Small intestine (tissue), 7 donors: ENCODE measurements around the gene MYF6. TPM values are rescaled to one million over a fixed set of nuclear protein-coding genes. Genes with fewer than 3 reads are reported as not detected.

Experiments used
- DNase-seq, 2 donors: peaks; one replicate each; pipeline versions ENCODE4 v3.0.0 to v3.0.0-alpha.2; 2013
- FAIRE-seq: peaks from 2 replicates; lab custom pipeline; 2012; peaks lifted over from hg19 to GRCh38; lab: Jason Lieb, UNC
- H3K27ac ChIP-seq, 3 donors: one replicate each; pipeline ENCODE4 v1.5.1; 2013; ENCODE audit warnings: low read length in 2 of 3, mild to moderate bottlenecking in 2 of 3, control low read depth in 1 of 3, inconsistent platforms in 1 of 3, low read depth in 1 of 3, moderate library complexity in 1 of 3
- H3K27me3 ChIP-seq, 3 donors: one replicate each; pipeline ENCODE4 v1.6.1; 2013; ENCODE audit warnings: low read length in 3 of 3, inconsistent platforms in 1 of 3; ENCODE audit not compliant: control insufficient read depth in 3 of 3, insufficient read depth in 3 of 3
- H3K36me3 ChIP-seq, 3 donors: one replicate each; pipeline ENCODE4 v1.6.1; 2013; ENCODE audit warnings: low read length in 3 of 3, inconsistent platforms in 1 of 3, low read depth in 1 of 3, mild to moderate bottlenecking in 1 of 3, moderate library complexity in 1 of 3; ENCODE audit not compliant: control insufficient read depth in 3 of 3, insufficient read depth in 2 of 3
- H3K4me1 ChIP-seq, 3 donors: one replicate each; pipeline ENCODE4 v1.6.1; 2013; ENCODE audit warnings: low read length in 2 of 3, inconsistent platforms in 1 of 3, low read depth in 1 of 3, mild to moderate bottlenecking in 1 of 3, moderate library complexity in 1 of 3; ENCODE audit not compliant: control insufficient read depth in 3 of 3, insufficient read depth in 2 of 3
- H3K4me3 ChIP-seq, 3 donors: one replicate each; pipeline ENCODE4 v1.5.1; 2013; ENCODE audit warnings: low read length in 3 of 3, control low read depth in 1 of 3, inconsistent platforms in 1 of 3, low read depth in 1 of 3, mild to moderate bottlenecking in 1 of 3, moderate library complexity in 1 of 3
- H3K9me3 ChIP-seq, 2 donors: one replicate each; pipeline ENCODE4 v1.6.1; 2013; ENCODE audit warnings: low read depth in 1 of 2, low read length in 1 of 2; ENCODE audit not compliant: control insufficient read depth in 2 of 2, insufficient read depth in 1 of 2
- WGBS, 3 donors: extraction: QIAGEN DNeasy Blood & Tissue Kit; methylation state at CpG; one replicate each; pipeline ENCODE4 v1.1.7; 2013; 5-methylcytosine and 5-hydroxymethylcytosine counted together
- polyA plus RNA-seq, 4 donors: library from polyadenylated mRNA; stranded (reverse) in 3 of 4; unstranded in 1 of 4; fragments of 200-250 nt in 3 of 4; fragments of 120-200 nt in 1 of 4; gene quantifications; one replicate each; pipeline versions ENCODE4 v1.2.1 to v1.2.3, GENCODE V29; 2013
- donor health status: healthy with polysubstance abuse.
- donor health status: control.
- donor health status: control.
- donor health status: Bipolar disorder and iron deficiency.
- donor health status: healthy.

Gene MYF6
- polyA plus RNA-seq, 4 donors: 0.31 to 0.54 TPM; not detected in 2

GRCh38 chr12:80698847-80699542 lies 8.4 kb upstream of the MYF6 start:
- FAIRE-seq: no peak
- H3K36me3 ChIP-seq: no peaks in the 10 kb centered on the region
- no peaks in the 10 kb centered on the region for H3K9me3 ChIP-seq
- no peak overlapping the region for H3K27ac ChIP-seq
- H3K27me3 ChIP-seq: no peaks in the 10 kb centered on the region
- H3K4me1 ChIP-seq: no peaks in the 10 kb centered on the region
- no peak for DNase-seq
- no peak overlapping the region for H3K4me3 ChIP-seq
- 64 to 71% (median 68%) methylated on average over 7 of the region's 7 CpGs for WGBS, 3 donors

GRCh38 chr12:80700327-80700726 lies 7.1 kb upstream of the MYF6 start:
- FAIRE-seq (no peak), DNase-seq (no peak)
- Histone ChIP-seq H3K4me3 (no peak overlapping the region), H3K27me3 (no peaks in the 10 kb centered on the region), H3K4me1 (no peaks in the 10 kb centered on the region), H3K36me3 (no peaks in the 10 kb centered on the region), H3K27ac (no peak overlapping the region), H3K9me3 (no peaks in the 10 kb centered on the region)
- 71 to 83% (median 78%) methylated on average over 2 of the region's 2 CpGs for WGBS, 3 donors

- no peaks in the 10 kb centered on the region for H3K27me3 ChIP-seq
- no peaks in the 10 kb centered on the region for H3K4me1 ChIP-seq
- 60 to 70% (median 63%) methylated on average over 2 of the region's 2 CpGs for WGBS, 3 donors
- H3K4me3 ChIP-seq: no peak overlapping the region
- no peaks in the 10 kb centered on the region for H3K36me3 ChIP-seq
- no peak overlapping the region for H3K27ac ChIP-seq
- FAIRE-seq (no peak), DNase-seq (no peak)
- H3K9me3 ChIP-seq: no peaks in the 10 kb centered on the region
Measured at GRCh38 chr12:80701388-80701787, 6.0 kb upstream of the MYF6 start.

GRCh38 chr12:80702889-80703805 lies 4.3 kb upstream of the MYF6 start:
- 29 to 46% (median 35%) methylated on average over 12 of the region's 12 CpGs for WGBS, 3 donors

GRCh38 chr12:80704420-80704819 lies 3.0 kb upstream of the MYF6 start:
- no peak for FAIRE-seq
- Histone ChIP-seq H3K9me3 (no peaks in the 10 kb centered on the region), H3K27me3 (peaks cover 0 to 24% (median 8%) of the 10 kb centered on the region in 3 donors), H3K27ac (no peak overlapping the region), H3K4me3 (no peak overlapping the region), H3K36me3 (no peaks in the 10 kb centered on the region), H3K4me1 (no peaks in the 10 kb centered on the region)
- 76 to 84% (median 78%) methylated on average over 2 of the region's 2 CpGs for WGBS, 3 donors
- no peak for DNase-seq

More at GRCh38 chr12:80702889-80703805, 4.3 kb upstream of the MYF6 start:
- no peaks in the 10 kb centered on the region for H3K4me1 ChIP-seq
- no peaks in the 10 kb centered on the region for H3K9me3 ChIP-seq
- no peak overlapping the region for H3K27ac ChIP-seq
- peak overlapping the region in 1 of 3 donors; percentile 8 for H3K4me3 ChIP-seq
- H3K27me3 ChIP-seq: peaks cover 0 to 14% (median 5%) of the 10 kb centered on the region in 3 donors
- DNase-seq (peak in 1 of 2 donors; percentile 16), FAIRE-seq (no peak)
- no peaks in the 10 kb centered on the region for H3K36me3 ChIP-seq

- Histone ChIP-seq H3K27ac (no peak overlapping the region), H3K27me3 (peaks cover 0 to 43% (median 11%) of the 10 kb centered on the region in 3 donors), H3K4me3 (no peak overlapping the region), H3K4me1 (no peaks in the 10 kb centered on the region), H3K36me3 (no peaks in the 10 kb centered on the region), H3K9me3 (no peaks in the 10 kb centered on the region)
- DNase-seq: no peak
- no peak for FAIRE-seq
- 36 to 67% (median 58%) methylated on average over 18 to 21 of the region's 21 CpGs for WGBS, 3 donors
Measured at GRCh38 chr12:80707830-80708258, 410 bp downstream of the MYF6 start.

- H3K4me3 ChIP-seq: no peak overlapping the region
- DNase-seq: peak in 1 of 2 donors; percentile 16
- WGBS, 3 donors: 8 to 29% (median 24%) methylated on average over 50 of the region's 50 CpGs
- H3K4me1 ChIP-seq: no peaks in the 10 kb centered on the region
- H3K27me3 ChIP-seq: peaks cover 0 to 46% (median 11%) of the 10 kb centered on the region in 3 donors
- no peaks in the 10 kb centered on the region for H3K9me3 ChIP-seq
- no peak for FAIRE-seq
- no peak overlapping the region for H3K27ac ChIP-seq
- no peaks in the 10 kb centered on the region for H3K36me3 ChIP-seq
Measured at GRCh38 chr12:80708259-80708974, 983 bp downstream of the MYF6 start.

GRCh38 chr12:80708975-80709328 lies 1.5 kb downstream of the MYF6 start:
- FAIRE-seq: no peak
- DNase-seq: no peak
- Histone ChIP-seq H3K27me3 (peaks cover 0 to 51% (median 11%) of the 10 kb centered on the region in 3 donors), H3K4me1 (no peaks in the 10 kb centered on the region), H3K36me3 (no peaks in the 10 kb centered on the region), H3K27ac (no peak overlapping the region), H3K9me3 (no peaks in the 10 kb centered on the region), H3K4me3 (no peak overlapping the region)
- 42 to 66% (median 56%) methylated on average over 10 of the region's 10 CpGs for WGBS, 3 donors
